GM20000 (cell line): ENCODE measurements around the gene FAM200B.
A peak's percentile ranks its signal among the peaks of the same experiment; 100 is the strongest.

Experiments used
- DNase-seq: peaks from one replicate; pipeline ENCODE4 v3.0.0; 2012; ENCODE audit warnings: low spot score
- CTCF ChIP-seq: IDR thresholded peaks from 2 replicates; pipeline ENCODE4 v1.5.1; 2012; ENCODE audit warnings: mild to moderate bottlenecking, control low read depth; ENCODE audit errors: extremely low read depth, missing control alignments

FAM200B gene

GRCh38 chr4:15737255-15737654 is 55.6 kb downstream of the FAM200B start:
- DNase-seq: no peak
- peak; percentile 29 for TF ChIP-seq CTCF

GRCh38 chr4:15738877-15739276 is 57.2 kb downstream of the FAM200B start:
- no peak for DNase-seq
- no peak for TF ChIP-seq CTCF
